ENCODE results near the gene GDAP1L1. TPM values are rescaled to one million over a fixed set of nuclear protein-coding genes. Genes with fewer than 3 reads are reported as not detected.

The GDAP1L1 gene
- polyA plus RNA-seq, 3 donors, result not detected

DNA sequence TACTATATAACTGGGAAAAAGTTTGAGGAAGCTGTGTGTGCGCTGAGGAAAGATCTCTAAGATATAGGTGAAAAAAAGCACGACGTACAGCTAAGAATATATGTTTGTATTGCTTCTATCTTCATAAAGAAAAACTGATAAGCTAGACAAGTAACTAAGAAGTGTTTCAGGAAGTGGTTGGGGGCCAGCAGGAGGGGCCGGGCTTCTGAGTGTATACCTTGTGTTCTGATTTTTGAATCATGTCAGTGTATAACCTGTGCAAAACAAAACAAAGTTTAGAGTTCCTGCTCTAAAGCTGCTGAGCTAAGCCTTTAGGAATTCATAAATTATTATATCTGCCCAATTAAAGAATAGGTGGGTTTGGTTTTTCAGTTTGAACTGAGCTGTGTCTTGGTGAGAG, 28.7 kb upstream of the GDAP1L1 start:
- Histone ChIP-seq H3K27ac (ENCODE audit: low read depth in 1 of 2, low read length in 2 of 2) (no peak overlapping the region), H3K36me3 (replicated peaks in 1 of 2; ENCODE audit: control insufficient read depth in 1 of 2, insufficient read depth in 2 of 2, low read length in 2 of 2) (no peaks in the 10 kb centered on the region), H3K9me3 (replicated peaks in 1 of 2; ENCODE audit: control insufficient read depth in 1 of 2, insufficient read depth in 1 of 2, low read length in 2 of 2) (no peaks in the 10 kb centered on the region), H3K4me3 (replicated peaks in 1 of 3; ENCODE audit: low read depth in 2 of 3, low read length in 3 of 3) (no peak overlapping the region), H2AFZ (ENCODE audit: insufficient read depth, low read depth, low read length, poor library complexity, severe bottlenecking) (no peak overlapping the region), H3K4me1 (ENCODE audit: control insufficient read depth in 1 of 2, insufficient read depth in 2 of 2, low read length in 2 of 2) (peaks cover 4 to 9% of the 10 kb centered on the region in 2 donors), H4K20me1 (ENCODE audit: insufficient read depth, low read length) (no peaks in the 10 kb centered on the region), H3K79me2 (ENCODE audit: insufficient read depth, low read length) (no peaks in the 10 kb centered on the region), H3K9ac (ENCODE audit: insufficient read depth, low read length, poor library complexity, severe bottlenecking) (no peak overlapping the region), H3K27me3 (ENCODE audit: control insufficient read depth in 2 of 2, insufficient read depth in 2 of 2, low read length in 2 of 2) (no peaks in the 10 kb centered on the region), H3K4me2 (replicated peaks; ENCODE audit: extremely low read depth, low read length, poor library complexity, severe bottlenecking) (no peak overlapping the region)
- Mint-ChIP-seq H3K9me3 (no peaks in the 10 kb centered on the region), H3K27me3 (ENCODE audit: low read depth in 3 of 3) (peaks cover 3 to 9% (median 5%) of the 10 kb centered on the region in 3 donors), H3K4me3 (no peak overlapping the region), H3K36me3 (peaks cover 0 to 5% of the 10 kb centered on the region in 2 donors), H3K4me1 (peaks cover 24% of the 10 kb centered on the region), H3K27ac (no peak overlapping the region)
- 30% methylated on average over 2 of the region's 4 CpGs for WGBS (ENCODE audit: insufficient coverage)
- no peak for TF ChIP-seq CTCF (IDR thresholded peaks at IDR 0.05)
- DNase-seq, result no peak
- intact Hi-C loops (cut with micrococcal nuclease), result loop anchor here (10.0 kb wide), 2 partner anchors 516 to 646 kb away; no protein-coding TSS in a partner anchor

GRCh38 chr20:44219170-44219730, 27.9 kb upstream of the GDAP1L1 start:
- Histone ChIP-seq H3K27me3 (ENCODE audit: control insufficient read depth in 2 of 2, insufficient read depth in 2 of 2, low read length in 2 of 2) (no peaks in the 10 kb centered on the region), H3K9me3 (replicated peaks in 1 of 2; ENCODE audit: control insufficient read depth in 1 of 2, insufficient read depth in 1 of 2, low read length in 2 of 2) (no peaks in the 10 kb centered on the region), H3K4me3 (replicated peaks in 1 of 3; ENCODE audit: low read depth in 2 of 3, low read length in 3 of 3) (no peak overlapping the region), H3K79me2 (ENCODE audit: insufficient read depth, low read length) (no peaks in the 10 kb centered on the region), H3K4me1 (ENCODE audit: control insufficient read depth in 1 of 2, insufficient read depth in 2 of 2, low read length in 2 of 2) (peaks cover 4 to 9% of the 10 kb centered on the region in 2 donors), H3K36me3 (replicated peaks in 1 of 2; ENCODE audit: control insufficient read depth in 1 of 2, insufficient read depth in 2 of 2, low read length in 2 of 2) (no peaks in the 10 kb centered on the region), H3K4me2 (replicated peaks; ENCODE audit: extremely low read depth, low read length, poor library complexity, severe bottlenecking) (no peak overlapping the region), H2AFZ (ENCODE audit: insufficient read depth, low read depth, low read length, poor library complexity, severe bottlenecking) (no peak overlapping the region), H3K27ac (ENCODE audit: low read depth in 1 of 2, low read length in 2 of 2) (no peak overlapping the region), H4K20me1 (ENCODE audit: insufficient read depth, low read length) (no peaks in the 10 kb centered on the region), H3K9ac (ENCODE audit: insufficient read depth, low read length, poor library complexity, severe bottlenecking) (no peak overlapping the region)
- 80% methylated on average over 4 of the region's 5 CpGs for WGBS (ENCODE audit: insufficient coverage)
- DNase-seq, result no peak
- Mint-ChIP-seq H3K27me3 (ENCODE audit: low read depth in 3 of 3) (peaks cover 3 to 9% (median 5%) of the 10 kb centered on the region in 3 donors), H3K27ac (no peak overlapping the region), H3K9me3 (no peaks in the 10 kb centered on the region), H3K4me3 (no peak overlapping the region), H3K36me3 (peaks cover 0 to 5% of the 10 kb centered on the region in 2 donors), H3K4me1 (peaks cover 24% of the 10 kb centered on the region)
- no peak for TF ChIP-seq CTCF (IDR thresholded peaks at IDR 0.05)
- intact Hi-C loops (cut with micrococcal nuclease), result loop anchor here (10.0 kb wide), 2 partner anchors 516 to 646 kb away; no protein-coding TSS in a partner anchor

All from CD14-positive monocyte (primary cell).